Panc1 (cell line): Measurements from ENCODE around the gene ZNF664. TPM values are rescaled to one million over a fixed set of nuclear protein-coding genes. Genes with fewer than 3 reads are reported as not detected.

Source experiments
- ATAC-seq: fragments of 200-7000 bp; cut with Tn5 transposase; 2 replicates; pipeline ENCODE4 v1.9.1; 2020; ENCODE audit warnings: mild to moderate bottlenecking, moderate library complexity
- BruUV-seq: library from RNA; stranded (reverse); fragments of 400-500 nt; replicated peaks from 2 replicates; lab custom pipeline; 2021; lab: Mats Ljungman, UMichigan
- CTCF ChIA-PET: fragments of 300-600 bp; sonication (Branson Sonifier 250); formaldehyde crosslinking; loops from one replicate; lab custom pipeline; 2022; ENCODE audit warnings: antibody characterized with exemption; lab: Charles Lee
- POLR2A ChIA-PET: fragments of 300-600 bp; sonication (Branson Sonifier 250); formaldehyde crosslinking; loops from one replicate; lab custom pipeline; 2022; ENCODE audit warnings: antibody characterized with exemption; lab: Charles Lee
- DNase-seq: peaks from one replicate; pipeline ENCODE4 v3.0.0-alpha.2; 2010; ENCODE audit warnings: low read depth, low spot score
- H3K27ac ChIP-seq: 2 replicates; pipeline ENCODE4 v1.5.1; 2011; ENCODE audit warnings: mild to moderate bottlenecking, low read length, inconsistent platforms
- H3K27me3 ChIP-seq: fragments of 200-500 bp; sonication (Bioruptor generic); 2 replicates; pipeline ENCODE4 v1.6.0; 2014; ENCODE audit warnings: low read length, inconsistent platforms; ENCODE audit not compliant: control insufficient read depth, insufficient read depth
- H3K36me3 ChIP-seq: fragments of 200-500 bp; sonication (Bioruptor generic); 2 replicates; pipeline ENCODE4 v1.5.1; 2014; ENCODE audit warnings: inconsistent platforms, mild to moderate bottlenecking, low read length, moderate library complexity; ENCODE audit not compliant: control insufficient read depth, insufficient read depth
- H3K4me1 ChIP-seq: 2 replicates; pipeline ENCODE4 v1.5.1; 2011; ENCODE audit warnings: inconsistent platforms, mild to moderate bottlenecking, low read length, moderate library complexity; ENCODE audit not compliant: control insufficient read depth, insufficient read depth
- H3K4me3 ChIP-seq, 2 experiments: 2 replicates each; pipeline ENCODE4 v1.5.1; 2011 to 2012; ENCODE audit warnings: low read depth in 2 of 2, low read length in 2 of 2, mild to moderate bottlenecking in 2 of 2, inconsistent platforms in 1 of 2, moderate library complexity in 1 of 2
- H3K9me3 ChIP-seq: fragments of 200-500 bp; sonication (Bioruptor generic); 2 replicates; pipeline ENCODE4 v1.5.1; 2014; ENCODE audit warnings: low read depth, mild to moderate bottlenecking, inconsistent platforms, low read length, moderate library complexity; ENCODE audit not compliant: control insufficient read depth, insufficient read depth
- POLR2AphosphoS5 ChIP-seq: IDR thresholded peaks from 2 replicates; pipeline ENCODE4 v1.6.1; 2012; ENCODE audit warnings: mild to moderate bottlenecking, low read depth, low read length, moderate library complexity
- SIN3A ChIP-seq: IDR thresholded peaks from 2 replicates; pipeline ENCODE4 v1.6.1; 2012; ENCODE audit warnings: low read depth, mild to moderate bottlenecking, low read length, moderate library complexity, borderline replicate concordance; ENCODE audit not compliant: insufficient read depth
- TCF7L2 ChIP-seq: IDR thresholded peaks from 2 replicates; pipeline ENCODE4 v1.6.1; 2011; ENCODE audit warnings: mild to moderate bottlenecking, low read depth, low read length, inconsistent platforms
- in situ Hi-C: cut with HindIII; loops from 2 replicates; pipeline ENCODE4 v1.10.0; 2016; ENCODE audit warnings: low sequenced_read_pairs, low pct_unique_long_range_greater_than_20kb
- intact Hi-C: fragments of 100-400 bp; cut with micrococcal nuclease; formaldehyde crosslinking; loops from one replicate; pipeline ENCODE4 v1.10.0; 2022; ENCODE audit not compliant: unreplicated experiment
- total RNA-seq: library from RNA; stranded (reverse); gene quantifications from one replicate; pipeline ENCODE4 v1.2.1, GENCODE V29; 2021; ENCODE audit not compliant: unreplicated experiment
- TF ChIP-seq, protein P1 (sequence below): fragments of 450-650 bp; IDR thresholded peaks from 2 replicates; pipeline ENCODE4 v1.5.1; 2017; ENCODE audit warnings: mild to moderate bottlenecking
- TF ChIP-seq, protein P2 (sequence below), 2 experiments: IDR thresholded peaks; 2 replicates each; pipeline ENCODE4 v1.6.1; 2011 to 2012; ENCODE audit warnings: low read depth in 2 of 2, control low read depth in 1 of 2, low read length in 1 of 2, mild to moderate bottlenecking in 1 of 2, moderate library complexity in 1 of 2; ENCODE audit not compliant: insufficient read depth in 1 of 2

ZNF664 gene
- total RNA-seq, 1 experiment from 2014 or later, result 115 TPM

DNA sequence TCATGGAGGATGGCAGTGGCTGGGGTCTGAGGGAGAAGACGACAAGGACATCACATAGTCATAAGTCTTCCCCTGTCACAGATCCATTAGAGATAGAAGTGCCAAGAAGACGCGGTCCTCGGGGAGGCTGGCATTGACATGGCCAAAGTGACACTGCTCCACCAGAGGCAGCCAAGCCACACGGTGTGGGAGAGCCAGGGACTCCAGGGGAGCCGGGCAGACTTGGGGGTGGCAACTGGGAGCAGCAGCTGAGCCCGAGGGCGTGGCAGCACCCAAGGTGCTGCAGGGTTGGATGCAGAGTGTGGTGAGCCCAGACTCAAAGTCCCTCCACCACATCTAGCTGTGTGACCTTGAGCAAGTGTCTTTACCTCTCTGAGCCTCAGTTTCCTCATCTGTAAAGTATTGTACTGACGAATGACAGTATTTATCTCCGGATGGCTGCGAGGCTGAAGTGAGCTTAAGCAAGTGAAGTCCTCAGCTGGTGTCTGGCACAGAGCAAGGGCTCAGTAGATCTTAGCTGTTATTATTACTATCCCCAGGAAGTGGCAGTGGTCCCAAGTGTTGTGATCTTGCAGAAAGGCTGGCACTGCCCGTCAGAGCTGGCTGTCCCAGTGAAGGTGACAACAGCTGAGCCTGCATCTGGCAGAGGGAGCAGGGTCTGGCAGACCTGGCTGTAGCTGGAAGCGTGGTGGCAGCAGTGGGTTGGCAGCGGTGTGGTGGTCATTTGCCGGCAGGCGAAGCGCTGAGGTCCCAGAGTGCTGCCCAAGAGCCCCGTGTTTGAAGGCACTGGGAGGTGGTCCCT, 54.9 kb downstream of the ZNF664 start:
- no TSS peak for BruUV-seq
- Histone ChIP-seq H3K4me3 (no peak overlapping the region), H3K36me3 (no peaks in the 10 kb centered on the region), H3K27me3 (no peaks in the 10 kb centered on the region), H3K4me1 (no peaks in the 10 kb centered on the region), H3K9me3 (no peaks in the 10 kb centered on the region), H3K27ac (no peak overlapping the region)
- ChIA-PET POLR2A (interaction anchor here (0.5 to 0.6 kb wide), 3 partner anchors 189 to 214 kb away, joined by 3 to 8 read pairs (median 8); no protein-coding TSS in a partner anchor), CTCF (no interaction called here)
- no peak for DNase-seq
- ATAC-seq, result no peak
- intact Hi-C loops, result no loop called here
- no peak for TF ChIP-seq TCF7L2
- no peak for TF ChIP-seq POLR2AphosphoS5
- TF ChIP-seq SIN3A, result no peak
- TF ChIP-seq, protein P1, sequence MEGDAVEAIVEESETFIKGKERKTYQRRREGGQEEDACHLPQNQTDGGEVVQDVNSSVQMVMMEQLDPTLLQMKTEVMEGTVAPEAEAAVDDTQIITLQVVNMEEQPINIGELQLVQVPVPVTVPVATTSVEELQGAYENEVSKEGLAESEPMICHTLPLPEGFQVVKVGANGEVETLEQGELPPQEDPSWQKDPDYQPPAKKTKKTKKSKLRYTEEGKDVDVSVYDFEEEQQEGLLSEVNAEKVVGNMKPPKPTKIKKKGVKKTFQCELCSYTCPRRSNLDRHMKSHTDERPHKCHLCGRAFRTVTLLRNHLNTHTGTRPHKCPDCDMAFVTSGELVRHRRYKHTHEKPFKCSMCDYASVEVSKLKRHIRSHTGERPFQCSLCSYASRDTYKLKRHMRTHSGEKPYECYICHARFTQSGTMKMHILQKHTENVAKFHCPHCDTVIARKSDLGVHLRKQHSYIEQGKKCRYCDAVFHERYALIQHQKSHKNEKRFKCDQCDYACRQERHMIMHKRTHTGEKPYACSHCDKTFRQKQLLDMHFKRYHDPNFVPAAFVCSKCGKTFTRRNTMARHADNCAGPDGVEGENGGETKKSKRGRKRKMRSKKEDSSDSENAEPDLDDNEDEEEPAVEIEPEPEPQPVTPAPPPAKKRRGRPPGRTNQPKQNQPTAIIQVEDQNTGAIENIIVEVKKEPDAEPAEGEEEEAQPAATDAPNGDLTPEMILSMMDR, result no peak
- TF ChIP-seq, protein P2, sequence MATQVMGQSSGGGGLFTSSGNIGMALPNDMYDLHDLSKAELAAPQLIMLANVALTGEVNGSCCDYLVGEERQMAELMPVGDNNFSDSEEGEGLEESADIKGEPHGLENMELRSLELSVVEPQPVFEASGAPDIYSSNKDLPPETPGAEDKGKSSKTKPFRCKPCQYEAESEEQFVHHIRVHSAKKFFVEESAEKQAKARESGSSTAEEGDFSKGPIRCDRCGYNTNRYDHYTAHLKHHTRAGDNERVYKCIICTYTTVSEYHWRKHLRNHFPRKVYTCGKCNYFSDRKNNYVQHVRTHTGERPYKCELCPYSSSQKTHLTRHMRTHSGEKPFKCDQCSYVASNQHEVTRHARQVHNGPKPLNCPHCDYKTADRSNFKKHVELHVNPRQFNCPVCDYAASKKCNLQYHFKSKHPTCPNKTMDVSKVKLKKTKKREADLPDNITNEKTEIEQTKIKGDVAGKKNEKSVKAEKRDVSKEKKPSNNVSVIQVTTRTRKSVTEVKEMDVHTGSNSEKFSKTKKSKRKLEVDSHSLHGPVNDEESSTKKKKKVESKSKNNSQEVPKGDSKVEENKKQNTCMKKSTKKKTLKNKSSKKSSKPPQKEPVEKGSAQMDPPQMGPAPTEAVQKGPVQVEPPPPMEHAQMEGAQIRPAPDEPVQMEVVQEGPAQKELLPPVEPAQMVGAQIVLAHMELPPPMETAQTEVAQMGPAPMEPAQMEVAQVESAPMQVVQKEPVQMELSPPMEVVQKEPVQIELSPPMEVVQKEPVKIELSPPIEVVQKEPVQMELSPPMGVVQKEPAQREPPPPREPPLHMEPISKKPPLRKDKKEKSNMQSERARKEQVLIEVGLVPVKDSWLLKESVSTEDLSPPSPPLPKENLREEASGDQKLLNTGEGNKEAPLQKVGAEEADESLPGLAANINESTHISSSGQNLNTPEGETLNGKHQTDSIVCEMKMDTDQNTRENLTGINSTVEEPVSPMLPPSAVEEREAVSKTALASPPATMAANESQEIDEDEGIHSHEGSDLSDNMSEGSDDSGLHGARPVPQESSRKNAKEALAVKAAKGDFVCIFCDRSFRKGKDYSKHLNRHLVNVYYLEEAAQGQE (IDR thresholded peaks at IDR 0.05; ENCODE audit: insufficient read depth in 1 of 2, low read depth in 2 of 2, low read length in 1 of 2), result no peak
- in situ Hi-C loops, result no loop called here

DNA sequence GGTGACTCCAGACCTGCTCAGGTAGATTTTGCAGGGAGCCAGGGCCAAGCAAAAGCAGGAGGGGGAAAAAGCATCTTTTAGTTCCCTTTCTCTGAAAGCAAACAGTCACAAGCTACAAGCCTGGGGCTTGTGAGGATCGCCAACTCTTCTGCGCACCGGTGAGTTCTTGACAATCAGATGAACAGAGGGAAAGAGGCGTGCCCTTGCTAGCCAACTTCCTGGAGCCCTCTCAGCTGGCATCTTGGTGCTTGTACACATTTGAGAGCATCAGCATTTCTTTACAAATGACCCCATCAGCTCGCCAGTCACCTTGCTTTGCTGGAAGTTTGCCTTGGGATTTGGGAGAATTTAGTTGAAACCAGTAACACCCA, 55.5 kb downstream of the ZNF664 start:
- BruUV-seq, result no TSS peak
- CTCF ChIA-PET, result no interaction called here
- intact Hi-C loops, result no loop called here

DNA sequence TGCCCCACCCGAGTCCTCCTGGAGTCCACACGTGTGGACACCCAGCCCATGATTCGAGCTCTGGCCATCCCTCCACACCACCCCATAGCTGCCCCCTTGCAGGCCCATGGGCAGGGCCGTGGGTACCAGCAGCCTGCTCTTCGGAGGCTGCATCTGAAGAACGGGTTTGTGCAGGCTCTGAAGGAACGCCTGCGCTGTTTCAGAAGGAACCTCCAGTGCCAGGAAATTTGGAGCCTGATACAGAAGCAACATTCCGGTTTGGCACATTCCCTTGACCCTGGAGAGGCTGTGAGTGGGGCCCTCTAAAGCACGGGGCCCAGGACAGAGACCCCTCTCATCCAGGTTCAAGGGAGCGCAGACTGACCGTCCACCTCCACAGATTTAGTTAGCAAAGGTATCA, 57.0 kb downstream of the ZNF664 start:
- no peak overlapping the region for H3K4me3 ChIP-seq
- H3K27me3 ChIP-seq, result no peaks in the 10 kb centered on the region
- intact Hi-C loops, result no loop called here
- BruUV-seq, result no TSS peak
- TF ChIP-seq, protein P1, result no peak
- TF ChIP-seq SIN3A (no peak), TCF7L2 (no peak), POLR2AphosphoS5 (no peak)
- TF ChIP-seq, protein P2 (IDR thresholded peaks at IDR 0.05; ENCODE audit: insufficient read depth in 1 of 2, low read depth in 2 of 2, low read length in 1 of 2), result no peak
- CTCF ChIA-PET, result no interaction called here
- POLR2A ChIA-PET, result interaction anchor here (0.6 kb wide), 1 partner anchor 34 kb away, joined by 3 read pairs; no protein-coding TSS in a partner anchor
- H3K9me3 ChIP-seq, result no peaks in the 10 kb centered on the region
- no peaks in the 10 kb centered on the region for H3K4me1 ChIP-seq
- in situ Hi-C loops, result no loop called here
- H3K27ac ChIP-seq, result no peak overlapping the region
- H3K36me3 ChIP-seq, result no peaks in the 10 kb centered on the region
- DNase-seq, result no peak
- no peak for ATAC-seq

More for the DNA sequence above, 55.5 kb downstream of the ZNF664 start:
- Histone ChIP-seq H3K36me3 (no peaks in the 10 kb centered on the region), H3K27ac (no peak overlapping the region), H3K4me3 (no peak overlapping the region), H3K4me1 (no peaks in the 10 kb centered on the region), H3K9me3 (no peaks in the 10 kb centered on the region), H3K27me3 (no peaks in the 10 kb centered on the region)
- POLR2A ChIA-PET, result interaction anchor here (0.6 kb wide), 2 partner anchors 189 to 214 kb away, joined by 3 to 8 read pairs; no protein-coding TSS in a partner anchor
- ATAC-seq, result no peak
- TF ChIP-seq TCF7L2, result no peak
- DNase-seq, result no peak
- in situ Hi-C loops, result no loop called here
